ENCODE measurements around the gene CBY1.

The CBY1 gene

DNA sequence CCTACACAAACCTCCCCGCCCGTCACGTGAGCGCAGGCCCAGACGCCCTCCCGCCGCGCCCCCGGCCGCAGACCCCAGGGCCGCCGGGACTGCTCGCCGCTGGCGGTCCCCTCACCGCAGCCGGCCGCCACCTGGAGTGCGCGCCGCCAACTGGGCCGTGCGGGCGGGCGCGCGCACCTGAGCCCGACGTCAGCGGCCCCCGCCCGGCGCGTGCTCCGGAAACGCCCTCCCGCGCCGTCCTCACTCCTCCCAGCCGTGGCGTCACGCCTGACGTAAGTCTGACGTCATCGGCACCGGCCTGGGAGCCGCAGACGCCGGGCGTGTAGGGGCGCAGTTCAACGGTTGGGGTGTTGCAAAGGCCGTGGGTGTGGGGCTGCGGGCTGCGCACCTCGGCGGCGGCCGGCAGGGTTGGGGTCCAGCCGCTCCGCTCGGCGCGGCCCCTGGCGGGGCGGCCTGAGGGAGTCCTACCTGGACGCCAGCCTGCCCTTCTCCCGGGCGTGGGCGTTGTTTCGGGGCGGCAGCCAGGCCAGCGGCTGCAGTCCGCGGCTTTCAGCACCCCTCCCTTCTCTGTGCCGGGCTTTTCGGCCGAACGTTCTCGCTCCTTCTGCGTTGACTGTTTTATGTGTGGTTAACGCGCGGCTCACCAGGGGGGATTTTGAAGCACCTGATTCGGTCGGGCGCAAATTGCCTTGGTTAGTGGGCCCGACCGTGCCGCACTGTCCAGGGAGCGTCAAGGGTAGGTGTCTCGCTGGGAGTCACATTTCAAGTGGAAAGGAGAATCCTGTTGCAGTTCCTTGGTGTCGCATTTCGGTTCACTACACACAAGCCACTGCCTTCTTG lies 44.6 kb downstream of the CBY1 start, which contains the start of gene JOSD1:
Gene JOSD1, minus strand, starts transcription at position 155 of the 840 bp plus-strand sequence. CDS start 956 bp downstream, outside the sequence.
- DNase-seq, result peak; percentile 92

DNA sequence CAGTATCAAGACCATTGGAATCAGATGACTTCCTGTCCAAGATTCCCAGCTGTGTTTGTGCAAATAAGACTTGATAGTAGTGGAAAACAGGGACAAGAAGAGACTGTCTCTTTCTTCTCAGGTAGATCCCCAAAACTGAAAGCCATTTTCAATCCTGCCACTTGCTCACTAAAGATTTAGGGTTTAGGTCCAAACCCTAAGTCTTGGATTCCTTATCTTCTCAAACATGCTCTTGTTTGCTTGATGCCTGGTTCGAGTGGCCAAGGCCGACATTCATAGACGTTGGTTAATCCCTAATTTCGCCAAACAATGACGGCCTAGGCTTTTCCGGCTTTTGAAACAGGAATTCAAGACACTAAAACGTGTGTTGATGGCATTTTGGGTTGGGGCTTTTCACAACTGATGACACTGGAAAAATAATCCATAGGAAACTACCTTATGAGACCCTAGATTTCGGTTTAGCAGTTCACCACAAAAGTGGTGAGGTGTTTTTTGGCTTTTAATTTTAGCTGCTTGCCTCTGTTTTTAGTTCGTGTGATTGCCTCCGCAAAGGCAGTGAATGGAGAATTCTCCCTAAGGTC lies 48.3 kb downstream of the CBY1 start:
- DNase-seq, result no peak

DNA sequence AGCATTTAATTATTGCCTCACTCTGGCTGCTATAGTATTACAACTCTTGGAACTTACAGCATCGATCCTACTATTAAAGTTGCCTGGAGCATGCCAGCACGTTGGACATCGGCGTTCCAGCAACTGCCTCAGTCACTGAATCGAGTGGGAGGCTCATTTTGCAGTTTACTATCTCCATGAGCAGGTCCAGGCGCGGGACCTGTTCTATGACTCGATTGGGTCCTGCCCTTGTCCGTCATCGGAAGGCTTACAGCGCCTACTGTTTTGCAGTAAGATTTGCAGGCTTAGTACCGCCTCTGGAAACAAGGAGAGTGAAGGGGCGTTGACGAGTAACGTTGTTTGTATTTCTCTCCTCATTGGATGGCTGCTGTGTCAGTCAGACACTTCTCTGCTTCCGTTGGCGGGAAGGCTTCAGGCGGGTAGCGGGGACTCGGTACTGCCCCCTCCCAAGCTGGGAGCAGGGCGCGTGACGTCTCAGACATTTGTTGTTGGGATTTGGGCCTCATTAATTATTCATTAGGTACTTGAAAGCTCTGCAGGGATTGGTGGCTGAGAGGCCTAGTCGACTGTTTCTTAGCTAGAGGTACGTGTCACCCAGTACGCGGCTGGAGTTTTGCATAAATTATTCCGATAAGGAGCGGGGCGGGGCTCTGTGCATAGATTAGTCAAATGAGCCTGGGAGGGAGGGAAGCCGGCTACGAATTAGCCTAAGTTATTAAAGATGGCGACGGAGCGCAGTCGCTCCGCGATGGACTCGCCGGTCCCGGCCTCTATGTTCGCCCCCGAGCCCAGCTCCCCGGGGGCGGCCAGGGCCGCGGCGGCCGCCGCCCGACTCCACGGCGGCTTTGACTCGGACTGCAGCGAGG lies 49.0 kb downstream of the CBY1 start, which contains the start of gene GTPBP1:
Gene GTPBP1, plus strand, starts transcription at position 710 of the 866 bp plus-strand sequence. Its CDS starts 12 bp downstream, at position 722.
- DNase-seq, result peak; percentile 100

DNA sequence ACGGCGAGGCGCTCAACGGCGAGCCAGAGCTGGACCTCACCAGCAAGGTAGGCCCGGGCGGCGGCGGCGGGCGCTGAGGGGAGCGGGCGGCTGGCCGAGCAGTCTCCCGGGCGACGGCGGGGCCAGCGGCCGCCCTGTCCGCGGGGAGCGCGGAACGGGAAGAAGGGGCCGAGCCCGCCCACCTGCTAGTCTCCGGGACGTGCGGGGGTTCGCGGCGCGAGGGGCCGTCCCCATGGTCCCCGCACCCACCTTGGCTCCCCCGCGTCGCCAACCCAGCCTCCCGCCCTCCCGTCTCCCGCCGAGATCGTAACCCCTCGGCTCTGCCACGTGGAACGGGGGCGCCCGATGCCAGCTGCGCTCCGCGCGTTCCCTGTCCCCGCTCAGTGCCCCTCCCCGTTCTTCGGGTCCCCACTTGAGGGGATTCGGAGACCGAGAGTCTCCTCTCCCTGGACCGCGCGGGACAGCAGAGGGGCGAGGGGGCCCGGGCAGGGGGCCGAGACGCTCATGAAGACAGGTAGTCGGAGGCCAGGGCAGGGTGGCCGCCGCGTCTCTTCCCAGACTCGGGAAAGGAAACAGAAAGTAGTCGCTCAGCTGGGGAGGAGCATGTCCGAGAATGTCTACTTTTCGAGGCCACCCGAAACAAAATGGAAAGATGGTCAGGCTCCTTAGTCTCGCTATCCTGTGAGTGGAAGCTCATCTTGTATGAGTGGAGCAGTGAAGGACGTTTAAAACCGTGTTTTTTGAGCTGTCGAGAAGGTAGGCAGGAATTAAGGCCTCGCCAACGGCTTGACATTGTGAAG lies 49.9 kb downstream of the CBY1 start:
- DNase-seq, result peak; percentile 35

DNA sequence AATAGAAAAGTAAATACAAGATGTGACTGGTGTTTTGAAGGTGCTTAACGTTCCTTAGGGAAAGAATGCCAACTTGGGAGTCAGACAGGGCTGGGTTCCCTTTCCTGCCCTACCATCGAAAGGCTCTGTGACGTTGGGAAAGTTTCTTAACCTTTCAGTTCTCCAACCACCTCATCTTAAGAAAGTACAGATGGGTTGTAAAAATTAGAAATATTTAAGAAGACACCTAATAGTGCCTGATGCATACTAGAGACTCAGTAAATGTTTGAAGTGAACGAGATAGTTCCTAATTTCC lies 50.4 kb downstream of the CBY1 start:
- no peak for DNase-seq

DNA sequence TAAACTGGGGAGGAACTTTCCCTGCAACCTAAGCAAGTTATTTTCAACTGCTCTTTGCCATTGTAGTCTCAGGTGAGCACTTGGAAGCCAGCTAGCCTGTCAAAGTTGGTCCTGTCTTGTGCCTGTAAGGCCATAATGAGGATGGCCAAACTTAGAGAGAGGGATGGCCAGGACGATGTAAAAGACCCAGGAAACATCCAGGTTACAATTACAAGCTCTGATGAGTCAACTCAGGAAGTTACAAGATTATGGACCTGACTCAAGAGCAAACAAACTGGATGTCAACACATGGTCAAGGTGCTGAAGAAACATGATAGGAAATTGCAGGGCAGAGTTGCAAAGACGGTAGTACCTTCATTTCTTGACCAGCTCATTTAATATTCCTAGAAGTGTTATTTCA lies 50.9 kb downstream of the CBY1 start:
- no peak for DNase-seq

- DNase-seq, result no peak
Measured at GRCh38 chr22:38707984-38708383, 51.5 kb downstream of the CBY1 start.

DNA sequence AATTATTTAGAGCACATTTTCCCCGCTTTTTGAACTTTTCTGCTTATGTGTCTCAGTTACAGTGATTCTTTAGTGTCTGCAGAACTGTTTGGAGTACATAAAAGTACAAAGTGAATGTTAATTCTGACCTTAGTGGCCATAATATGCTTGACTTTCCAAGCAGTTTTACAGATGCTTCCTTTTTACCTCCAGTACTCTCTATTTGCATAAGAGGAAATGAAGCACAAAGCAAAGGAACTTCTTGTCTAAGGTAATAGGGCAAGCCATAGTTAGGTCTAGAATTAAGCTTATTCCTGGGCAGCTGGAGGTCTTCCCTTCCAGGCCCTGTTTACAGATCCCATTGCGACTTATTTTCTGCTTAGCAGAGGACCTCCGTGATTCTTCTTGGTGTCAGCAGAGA lies 52.9 kb downstream of the CBY1 start:
- DNase-seq, result no peak

DNA sequence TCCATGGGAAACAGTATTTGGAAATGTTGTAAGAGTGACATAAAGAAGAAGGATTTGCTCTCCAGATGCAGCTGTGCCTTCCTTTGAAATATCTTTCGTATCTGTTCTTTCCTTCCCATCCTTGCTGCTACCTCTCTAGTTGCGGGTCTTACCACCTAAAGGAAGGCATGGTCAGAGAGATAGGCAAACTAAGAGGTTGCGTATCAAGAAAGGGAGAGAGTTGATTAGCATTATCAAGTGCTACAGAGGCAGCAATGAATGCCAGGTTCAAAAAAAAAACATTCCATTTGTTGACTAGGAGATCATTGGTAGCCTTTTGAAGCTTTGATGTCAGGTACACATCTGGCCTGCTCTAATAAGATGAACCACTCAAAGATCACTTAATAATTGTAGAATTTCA lies 53.9 kb downstream of the CBY1 start:
- no peak for DNase-seq

DNA sequence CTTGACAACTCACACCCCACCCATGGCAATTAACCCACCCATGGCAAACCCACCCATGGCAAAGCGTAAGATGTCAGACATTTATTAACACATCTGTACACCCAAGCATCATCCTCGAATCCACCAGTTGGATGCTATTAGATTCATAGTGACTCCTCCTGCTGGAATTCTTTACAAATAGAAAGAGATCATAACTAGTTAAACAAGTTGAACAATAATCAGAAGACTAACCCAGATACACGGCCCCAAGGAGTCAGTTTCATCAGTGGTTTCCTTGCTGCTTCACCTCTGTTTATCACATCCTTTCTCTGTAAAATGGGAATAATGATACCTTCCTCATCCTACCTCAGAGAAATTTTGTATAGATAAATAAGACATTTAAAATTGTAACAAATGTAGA lies 54.4 kb downstream of the CBY1 start:
- no peak for DNase-seq

DNA sequence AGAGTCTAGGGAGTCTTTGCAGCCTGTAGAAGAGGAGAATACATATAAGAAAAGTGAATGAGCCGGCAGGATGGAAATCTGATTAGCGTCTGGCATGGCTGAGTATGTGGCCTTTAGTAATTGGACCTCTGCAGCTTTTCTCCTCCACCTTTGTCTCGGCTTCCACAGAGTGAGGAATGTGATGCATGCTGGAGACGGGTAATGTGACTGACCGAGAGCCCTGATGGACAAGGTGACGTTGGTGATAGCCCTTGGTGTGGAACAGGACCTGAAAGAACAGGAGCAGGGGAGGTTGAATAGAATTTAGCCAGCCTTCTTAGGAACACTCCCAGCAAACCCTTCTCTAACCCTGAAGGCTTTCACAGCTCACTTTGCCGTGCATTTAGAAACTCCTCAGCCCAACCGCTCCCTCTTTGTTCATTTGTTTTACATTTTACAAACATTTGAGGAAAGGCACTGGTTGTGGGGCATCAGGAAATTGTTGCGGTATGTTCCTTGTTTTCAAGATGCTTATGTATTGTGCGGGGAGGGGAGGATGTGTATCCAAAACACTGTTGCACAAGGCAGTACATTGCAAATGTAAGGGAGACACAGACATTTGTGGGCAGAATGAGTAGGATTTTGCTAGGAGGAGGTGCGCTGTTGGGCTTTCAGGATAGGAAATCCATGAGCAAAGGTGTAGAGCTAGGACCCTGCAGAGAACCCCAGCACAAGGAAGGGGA lies 56.2 kb downstream of the CBY1 start:
- DNase-seq, result no peak

GRCh38 chr22:38713921-38714320 lies 57.5 kb downstream of the CBY1 start:
- no peak for DNase-seq

DNA sequence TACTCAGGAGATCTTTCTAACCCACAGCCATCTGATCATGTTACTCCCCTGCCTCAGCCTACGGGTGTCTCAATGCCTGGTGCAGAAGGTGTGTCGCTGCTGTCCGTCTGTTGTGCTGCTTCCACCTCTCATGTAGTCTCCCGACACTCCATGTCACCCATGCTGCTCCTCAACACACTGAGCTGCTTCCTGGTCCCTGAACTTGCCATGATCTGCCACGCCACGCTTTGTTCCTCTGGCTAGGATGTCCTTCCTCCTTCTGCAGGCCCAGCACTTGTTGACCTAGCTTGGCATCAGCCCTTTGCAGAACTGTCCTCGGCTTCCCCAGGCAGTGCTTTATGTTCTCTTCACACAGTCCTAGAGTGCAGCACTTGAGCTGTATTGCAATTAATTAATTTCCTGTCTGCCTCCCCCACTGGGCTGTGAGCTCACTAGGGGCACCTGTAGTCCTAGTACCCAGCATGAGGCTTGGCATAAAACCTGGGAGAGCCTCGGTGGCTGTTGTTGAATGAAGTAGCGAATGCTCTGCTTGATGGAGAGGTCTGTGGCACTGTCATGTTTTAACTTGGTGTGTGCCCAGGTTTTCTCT lies 58.8 kb downstream of the CBY1 start:
- no peak for DNase-seq

DNA sequence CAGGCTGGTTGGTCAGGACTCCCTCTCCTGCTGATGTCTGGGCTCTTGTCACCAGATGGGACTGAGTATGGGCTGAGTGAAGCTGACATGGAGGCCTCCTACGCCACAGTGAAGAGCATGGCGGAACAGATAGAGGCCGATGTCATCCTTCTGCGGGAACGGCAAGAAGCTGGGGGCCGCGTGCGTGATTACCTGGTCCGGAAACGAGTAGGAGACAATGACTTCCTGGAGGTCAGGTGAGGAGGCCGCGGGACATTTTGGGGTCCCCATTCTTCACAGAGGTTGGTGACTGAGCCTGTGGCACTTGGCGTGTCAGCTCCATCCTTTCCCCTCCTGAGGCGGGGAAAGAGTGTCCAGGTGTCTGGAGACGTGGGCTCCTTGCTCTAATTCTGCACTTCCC lies 59.4 kb downstream of the CBY1 start:
- no peak for DNase-seq

DNA sequence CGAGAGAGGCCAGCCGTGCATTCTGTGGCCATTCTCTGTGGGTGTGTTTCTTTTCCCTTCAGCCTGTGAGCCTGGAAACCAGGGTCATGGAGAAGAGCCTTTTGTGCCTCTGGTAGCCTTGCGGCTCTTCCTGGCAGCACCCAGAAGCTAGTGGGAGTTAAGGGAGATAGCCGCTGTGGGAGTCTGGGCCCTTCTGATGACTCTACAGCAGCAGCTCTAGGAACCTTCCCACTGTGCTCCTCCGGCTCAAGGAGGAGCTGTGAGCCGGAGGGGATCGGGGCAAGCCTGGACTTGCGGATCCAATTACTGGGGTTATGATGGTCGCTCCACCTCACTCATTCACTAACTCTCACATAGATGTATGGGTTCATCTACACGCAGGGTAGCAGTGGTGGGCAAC lies 59.8 kb downstream of the CBY1 start:
- no peak for DNase-seq

DNA sequence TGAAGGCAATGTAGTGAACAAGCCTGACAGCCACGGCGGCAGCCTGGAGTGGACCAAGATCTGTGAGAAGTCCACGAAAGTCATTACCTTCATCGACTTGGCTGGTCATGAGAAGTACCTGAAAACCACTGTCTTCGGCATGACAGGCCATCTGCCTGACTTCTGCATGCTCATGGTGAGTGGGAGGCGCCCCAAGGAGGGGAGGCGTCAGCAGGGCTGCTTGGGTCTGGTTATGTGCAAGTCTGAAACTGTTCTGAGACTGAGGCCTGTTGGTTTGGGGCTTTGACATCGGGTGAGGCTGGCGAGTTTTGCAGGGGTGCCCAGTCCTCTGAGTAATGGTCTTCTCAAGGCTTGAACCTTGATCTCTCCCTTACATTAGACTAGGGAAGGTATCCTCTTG lies 60.4 kb downstream of the CBY1 start:
- DNase-seq, result no peak

DNA sequence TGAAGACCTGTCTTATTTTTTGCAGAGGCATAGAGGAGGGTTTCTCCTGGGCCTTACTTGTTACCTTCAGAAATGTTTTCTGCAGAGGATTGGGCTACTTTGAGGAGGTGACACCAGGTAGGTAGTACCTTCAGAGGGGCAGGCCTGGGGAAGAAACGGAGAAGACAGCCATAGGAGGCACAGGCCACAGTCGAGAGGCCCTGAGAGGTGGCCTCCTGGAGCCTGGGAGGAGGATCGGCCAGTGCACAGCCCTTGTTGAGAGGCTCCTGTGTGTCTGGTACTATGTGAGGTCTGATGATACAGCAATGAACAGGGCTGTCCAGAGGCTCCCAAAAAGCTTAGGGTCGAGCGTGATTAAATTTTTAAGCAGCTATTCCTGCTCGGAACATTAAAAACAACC lies 60.8 kb downstream of the CBY1 start:
- DNase-seq, result no peak

- DNase-seq, result peak; percentile 85
Measured at GRCh38 chr22:38718414-38718813, 62.0 kb downstream of the CBY1 start.

DNA sequence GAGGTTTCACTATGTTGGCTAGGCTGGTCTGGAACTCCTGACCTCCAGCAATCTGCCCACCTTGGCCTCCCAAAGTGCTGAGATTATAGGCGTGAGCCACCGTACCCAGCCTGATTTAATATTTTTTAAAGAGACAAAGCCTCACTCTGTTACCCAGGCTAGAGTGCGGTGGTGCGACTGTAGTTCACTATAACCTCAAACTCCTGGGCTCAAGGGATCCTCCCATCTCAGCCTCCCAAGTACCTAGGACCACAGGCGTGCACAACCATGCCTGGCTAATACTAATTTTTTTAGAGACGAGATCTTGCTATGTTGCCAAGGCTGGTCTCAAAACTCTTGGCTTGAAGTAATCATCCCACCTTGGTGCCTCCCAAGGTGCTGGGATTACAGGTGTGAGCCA lies 62.8 kb downstream of the CBY1 start:
- DNase-seq, result no peak

DNA sequence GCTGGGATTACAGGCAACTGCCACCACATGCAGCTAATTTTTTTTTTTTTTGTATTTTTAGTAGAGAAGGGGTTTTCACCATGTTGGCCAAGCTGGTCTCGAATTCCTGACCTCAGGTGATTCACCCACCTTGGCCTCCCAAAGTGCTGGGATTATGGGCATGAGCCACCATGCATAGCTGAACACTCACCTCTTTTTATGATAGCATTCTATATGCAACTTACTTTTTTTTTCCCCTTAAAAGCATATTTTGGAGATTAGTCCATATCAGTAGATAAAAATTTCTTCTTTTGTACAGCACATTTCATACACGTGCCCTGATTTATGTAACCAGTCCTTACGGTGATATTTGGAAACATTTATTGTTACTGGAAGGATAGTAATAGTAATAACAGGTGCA lies 63.9 kb downstream of the CBY1 start:
- no peak for DNase-seq

- DNase-seq, result no peak
Measured at GRCh38 chr22:38721551-38721950, 65.1 kb downstream of the CBY1 start.
